ENCODE measurements around the gene PLOD3.

The PLOD3 gene

DNA sequence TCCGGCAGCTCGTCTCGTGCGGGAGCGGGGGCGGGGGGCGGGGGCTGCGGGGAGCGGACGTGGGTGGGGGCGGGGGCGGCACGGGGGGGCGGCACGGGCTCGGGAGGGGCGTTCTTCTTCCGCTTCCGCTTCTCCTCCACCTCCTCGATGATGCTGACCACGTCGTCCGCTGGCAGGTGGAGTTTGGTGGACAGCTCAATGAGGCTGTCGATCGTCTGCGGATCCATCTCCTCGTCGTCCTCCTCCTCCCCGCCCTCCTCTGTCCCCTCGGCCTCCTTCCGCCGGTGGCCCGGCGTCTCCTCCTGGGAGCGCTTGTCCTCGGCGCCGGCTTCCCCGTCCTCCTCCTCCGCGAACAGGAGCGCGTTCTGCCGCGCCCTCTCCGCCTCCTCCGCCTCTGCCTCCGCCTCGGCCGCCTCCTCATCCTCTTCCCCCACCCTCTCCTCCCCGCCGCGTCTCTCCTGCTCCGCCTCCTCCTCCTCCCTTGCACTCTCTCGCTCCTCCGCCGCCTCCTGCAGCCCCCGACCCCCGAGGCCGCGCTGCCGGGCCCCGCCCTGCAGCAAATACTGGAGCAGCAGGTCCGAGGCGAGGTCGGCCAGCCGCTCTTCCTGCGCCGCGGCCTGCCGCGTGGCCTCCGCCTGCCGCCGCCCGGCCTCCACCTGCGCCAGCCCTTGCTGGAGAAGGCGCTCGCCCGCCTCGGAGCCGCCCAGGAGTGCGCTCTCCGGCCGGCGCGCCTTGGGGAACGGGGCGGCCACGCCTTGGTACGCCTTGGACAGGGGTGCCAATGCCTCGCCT lies 53.9 kb downstream of the PLOD3 start:
- DNase-seq, result peak; percentile 59

DNA sequence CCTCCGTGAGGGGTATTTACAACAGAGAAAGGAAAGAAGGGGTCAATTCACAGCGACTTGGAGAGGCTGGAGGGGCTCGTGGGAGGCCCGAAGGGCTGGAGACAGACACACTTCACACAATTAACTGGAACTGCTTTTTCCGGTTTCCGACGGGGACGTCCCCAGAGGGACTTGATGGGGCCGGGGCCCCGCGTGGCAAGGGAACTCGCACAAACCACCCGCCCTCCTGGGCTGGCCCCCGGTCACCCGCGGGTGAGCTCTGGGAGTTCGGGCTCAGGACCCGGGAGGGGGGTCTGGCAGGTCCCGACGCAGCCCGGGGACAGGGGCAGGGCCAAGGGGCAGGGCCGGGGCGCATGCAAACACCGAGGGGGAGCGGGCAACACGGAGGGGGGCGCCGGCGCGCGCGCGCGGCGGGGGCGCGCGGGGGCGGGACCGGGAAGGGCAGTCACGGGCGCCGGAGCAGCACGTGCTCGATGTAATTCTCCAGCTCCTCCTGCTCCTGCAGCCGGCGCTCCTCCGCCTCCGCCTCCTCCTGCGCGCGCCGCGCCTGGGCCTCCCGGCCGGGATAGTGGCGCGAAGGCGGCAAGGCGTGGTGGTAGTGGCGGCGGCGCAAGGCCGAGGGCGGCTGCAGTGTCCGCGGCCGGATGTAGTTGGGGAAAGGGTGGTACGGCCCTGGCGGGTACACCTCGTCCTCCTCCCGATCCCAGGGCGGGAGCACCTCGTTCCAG lies 54.7 kb downstream of the PLOD3 start:
- peak; percentile 65 for DNase-seq

DNA sequence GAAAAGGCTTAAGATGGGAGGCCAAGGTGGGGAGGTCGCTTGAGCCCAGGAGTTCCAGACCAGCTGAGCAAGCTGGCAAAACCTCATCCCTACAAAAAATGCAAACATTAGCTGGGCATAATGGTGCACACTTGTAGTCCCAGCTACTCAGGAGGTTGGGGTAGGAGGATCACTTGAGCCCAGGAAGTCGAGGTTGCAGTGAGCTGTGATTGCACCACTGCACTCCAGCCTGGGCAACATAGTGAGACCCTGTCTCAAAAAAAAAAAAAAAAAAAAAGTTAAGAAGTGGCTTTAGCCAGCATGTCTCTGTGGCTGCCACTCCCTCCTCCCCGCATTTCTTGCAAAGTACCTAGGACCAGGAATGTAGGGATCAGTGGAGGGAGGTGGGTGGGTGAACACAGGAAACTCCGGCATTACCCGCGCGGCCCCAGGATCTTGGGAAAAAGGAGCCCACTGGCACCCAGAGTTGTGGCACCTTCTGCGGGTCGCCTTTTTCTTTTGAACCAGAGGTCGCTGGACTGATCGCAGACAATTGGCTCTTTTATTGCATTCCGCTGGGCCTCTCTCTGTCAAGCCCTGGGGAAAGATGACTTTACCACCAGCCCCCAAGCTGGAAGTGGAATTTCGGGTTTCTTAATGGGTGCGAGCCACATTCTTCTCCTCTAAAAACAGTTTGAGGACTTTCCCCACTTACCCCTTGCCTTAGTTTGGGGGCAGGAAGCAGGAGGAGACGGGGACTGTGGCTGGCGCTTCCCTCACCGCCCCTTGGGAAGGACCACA lies 55.5 kb downstream of the PLOD3 start:
- no peak for DNase-seq

DNA sequence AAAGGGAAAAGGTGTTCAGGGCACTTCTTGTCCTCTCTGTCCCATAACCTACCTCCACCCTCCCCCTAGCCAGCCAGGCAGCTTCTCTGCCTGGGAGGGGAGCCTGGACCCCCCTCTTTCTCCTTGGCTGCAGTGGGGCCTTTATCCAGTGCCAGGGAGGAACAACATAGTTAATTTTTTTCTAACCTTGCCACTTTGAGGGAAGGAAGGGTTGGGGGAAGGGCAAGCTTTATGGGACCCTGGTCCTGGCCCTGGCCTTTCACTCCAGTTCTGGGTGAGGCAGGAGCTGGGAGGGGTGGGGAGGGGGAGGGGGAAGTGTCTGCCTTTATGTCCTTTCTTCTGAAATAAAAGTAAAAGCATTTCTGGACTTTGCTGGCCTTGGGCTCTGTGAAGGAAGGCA lies 56.5 kb downstream of the PLOD3 start:
- DNase-seq, result no peak

DNA sequence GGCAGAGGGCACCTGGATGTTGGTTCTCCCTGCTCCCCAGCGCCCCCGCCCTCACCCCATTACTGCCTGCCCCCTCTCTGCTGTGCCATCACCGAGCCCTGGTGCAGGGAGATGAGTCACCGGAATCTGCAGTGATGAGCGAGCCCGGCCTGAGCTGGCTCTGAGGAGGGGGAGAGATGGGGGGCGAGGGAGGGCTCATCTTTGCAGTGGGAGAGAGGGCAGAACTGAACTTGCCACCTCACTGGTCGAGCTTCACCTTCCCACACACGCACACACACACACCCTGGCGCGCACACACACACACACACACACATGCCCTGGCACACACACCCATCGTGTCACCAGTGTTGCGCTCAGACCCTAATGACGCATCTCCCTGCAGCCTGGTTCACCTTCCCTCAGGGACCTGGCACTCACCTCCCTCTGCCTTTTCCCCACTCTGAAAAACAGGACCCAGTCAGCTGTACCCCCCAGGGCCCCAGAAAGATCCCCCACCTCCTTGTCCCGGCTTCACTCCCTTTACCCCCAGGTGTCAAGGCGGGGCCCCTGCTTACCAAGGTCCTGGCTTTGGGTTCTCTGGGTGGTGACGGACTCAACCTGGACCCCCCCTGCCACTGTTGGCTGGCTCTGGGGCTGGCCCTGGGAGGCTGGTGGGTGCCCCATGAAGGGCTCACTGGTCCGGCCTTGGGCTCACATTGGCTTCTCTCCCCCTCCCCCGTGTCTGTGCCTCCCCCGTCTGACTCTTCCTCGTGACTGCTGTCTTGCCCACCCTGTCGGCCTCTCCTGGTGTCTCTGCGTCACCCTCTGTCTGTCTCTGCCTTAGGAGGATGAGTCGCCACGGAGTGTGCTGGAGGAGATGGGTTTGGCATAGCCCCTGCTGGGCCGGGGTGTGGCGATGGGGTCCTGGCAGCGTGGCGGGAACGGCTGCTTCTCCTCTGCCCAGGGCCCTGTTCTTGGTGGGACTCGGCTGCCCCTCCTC lies 57.4 kb downstream of the PLOD3 start:
- no peak for DNase-seq

DNA sequence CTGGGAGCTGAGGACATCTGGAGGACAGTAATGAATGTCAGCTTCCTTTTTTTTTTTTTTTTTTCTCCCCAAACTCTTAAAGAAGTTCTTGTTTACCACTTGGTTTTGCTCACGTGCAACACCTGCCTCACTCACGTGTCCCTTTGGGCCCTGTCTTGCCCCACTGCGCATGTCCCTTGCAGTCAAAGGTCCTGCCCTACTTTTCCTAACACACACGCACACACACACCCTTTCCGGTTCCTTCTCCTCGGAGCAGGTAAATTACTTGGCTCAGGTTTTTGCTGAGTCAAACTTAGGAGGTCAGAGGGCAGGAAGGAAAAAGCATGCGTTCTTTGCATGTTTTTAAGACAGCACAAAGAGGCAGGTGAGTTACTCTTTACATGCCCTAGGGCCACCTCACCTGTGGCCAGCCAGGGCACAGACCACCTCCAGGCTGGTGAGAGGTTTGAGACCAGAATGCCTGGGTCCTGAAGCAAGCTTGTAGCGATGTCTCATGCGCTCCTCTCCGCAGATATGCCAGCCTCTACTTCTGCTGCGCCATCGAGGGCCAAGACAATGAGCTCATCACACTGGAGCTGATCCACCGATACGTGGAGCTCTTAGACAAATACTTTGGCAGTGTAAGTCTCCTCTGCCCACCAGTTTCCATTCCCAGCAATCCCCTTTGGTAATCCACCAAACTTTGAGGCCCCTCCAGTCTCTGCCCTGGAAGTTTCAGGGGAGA lies 60.4 kb downstream of the PLOD3 start:
- peak; percentile 9 for DNase-seq

DNA sequence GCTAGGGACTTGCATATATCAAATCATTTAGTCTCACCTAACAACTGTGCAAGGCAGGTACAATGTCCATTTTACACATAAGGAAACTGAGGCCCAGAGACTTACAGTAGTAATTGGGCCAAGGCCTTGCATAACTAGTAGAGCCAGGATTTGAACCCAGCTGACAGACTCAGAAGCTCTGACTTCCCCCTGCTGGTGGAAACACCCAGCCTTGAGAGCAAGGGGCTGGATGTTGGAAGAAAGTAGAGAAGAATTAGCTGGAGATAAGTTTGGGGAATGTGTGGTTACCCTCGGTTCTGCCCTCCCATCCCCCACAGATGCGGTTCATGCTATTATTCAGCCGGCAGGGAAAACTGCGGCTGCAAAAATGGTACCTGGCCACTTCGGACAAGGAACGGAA lies 61.1 kb downstream of the PLOD3 start:
- DNase-seq, result no peak
